CD14-positive monocyte (primary cell): ENCODE results near the gene TXNDC11. TPM values are rescaled to one million over a fixed set of nuclear protein-coding genes. Genes with fewer than 3 reads are reported as not detected.
A peak's percentile ranks its signal among the peaks of the same experiment; 100 is the strongest.

Experiments
- DNase-seq, 3 donors: peaks; one replicate each; pipeline ENCODE4 v3.0.0-alpha.2; 2011 to 2022
- H2AFZ ChIP-seq: 2 replicates; pipeline ENCODE4 v1.6.0; 2012; ENCODE audit warnings: mild to moderate bottlenecking, low read depth, low read length, inconsistent platforms; ENCODE audit not compliant: insufficient read depth, poor library complexity, severe bottlenecking
- H3K27ac ChIP-seq, 2 donors: 1 replicate in 1 of 2; 2 replicates in 1 of 2; pipeline ENCODE4 v1.5.1; 2012 to 2013; ENCODE audit warnings: low read length in 2 of 2, control low read depth in 1 of 2, inconsistent platforms in 1 of 2, low read depth in 1 of 2, mild to moderate bottlenecking in 1 of 2
- H3K27me3 ChIP-seq, 2 donors: one replicate each; pipeline versions ENCODE4 v1.6.0 to v1.6.1; 2011 to 2013; ENCODE audit warnings: low read length in 2 of 2; ENCODE audit not compliant: control insufficient read depth in 2 of 2, insufficient read depth in 2 of 2
- H3K36me3 ChIP-seq, 2 donors: replicated peaks in 1 of 2; 1 replicate in 1 of 2; 2 replicates in 1 of 2; pipeline versions ENCODE4 v1.5.1 to v1.6.1; 2012 to 2013; ENCODE audit warnings: low read length in 2 of 2, control low read depth in 1 of 2, inconsistent platforms in 1 of 2, mild to moderate bottlenecking in 1 of 2; ENCODE audit not compliant: insufficient read depth in 2 of 2, control insufficient read depth in 1 of 2
- H3K4me1 ChIP-seq, 2 donors: 1 replicate in 1 of 2; 2 replicates in 1 of 2; pipeline versions ENCODE4 v1.5.1 to v1.6.1; 2012 to 2013; ENCODE audit warnings: low read length in 2 of 2, control low read depth in 1 of 2, inconsistent platforms in 1 of 2, mild to moderate bottlenecking in 1 of 2, moderate library complexity in 1 of 2; ENCODE audit not compliant: insufficient read depth in 2 of 2, control insufficient read depth in 1 of 2
- H3K4me2 ChIP-seq: replicated peaks from 2 replicates; pipeline ENCODE3; 2012; ENCODE audit warnings: low read length, moderate library complexity, mild to moderate bottlenecking; ENCODE audit not compliant: poor library complexity, severe bottlenecking; ENCODE audit errors: extremely low read depth
- H3K4me3 ChIP-seq, 3 experiments: fragments of 200-600 bp in 1 of 3; sonication (generic) in 1 of 3; replicated peaks in 1 of 3; 1 replicate in 2 of 3; 2 replicates in 1 of 3; pipeline ENCODE4 v1.5.1; 2011 to 2013; ENCODE audit warnings: low read length in 3 of 3, mild to moderate bottlenecking in 3 of 3, control low read depth in 2 of 3, low read depth in 2 of 3, inconsistent platforms in 1 of 3, moderate library complexity in 1 of 3
- H3K79me2 ChIP-seq: 2 replicates; pipeline ENCODE4 v1.6.0; 2012; ENCODE audit warnings: mild to moderate bottlenecking, control low read depth, inconsistent platforms, low read length, moderate library complexity; ENCODE audit not compliant: insufficient read depth
- H3K9ac ChIP-seq: 2 replicates; pipeline ENCODE4 v1.6.0; 2017; ENCODE audit warnings: low read length, mild to moderate bottlenecking; ENCODE audit not compliant: insufficient read depth, poor library complexity, severe bottlenecking
- H3K9me3 ChIP-seq, 2 donors: replicated peaks in 1 of 2; 1 replicate in 1 of 2; 2 replicates in 1 of 2; pipeline versions ENCODE4 v1.5.1 to v1.6.1; 2012 to 2013; ENCODE audit warnings: low read length in 2 of 2, control low read depth in 1 of 2; ENCODE audit not compliant: control insufficient read depth in 1 of 2, insufficient read depth in 1 of 2
- H4K20me1 ChIP-seq: 2 replicates; pipeline ENCODE4 v1.6.0; 2012; ENCODE audit warnings: mild to moderate bottlenecking, low read length, control low read depth, moderate library complexity; ENCODE audit not compliant: insufficient read depth
- H3K27ac Mint-ChIP-seq, 7 donors: one replicate each; pipeline ENCODE4 v1.8.0; 2020; ENCODE audit warnings: mild to moderate bottlenecking in 7 of 7, mixed read lengths in 7 of 7, moderate library complexity in 6 of 7, inconsistent platforms in 2 of 7
- H3K27me3 Mint-ChIP-seq, 3 donors: one replicate each; pipeline ENCODE4 v1.8.0; 2021 to 2022; ENCODE audit warnings: low read depth in 3 of 3, mild to moderate bottlenecking in 3 of 3, mixed read lengths in 3 of 3, moderate library complexity in 3 of 3, inconsistent platforms in 1 of 3
- H3K36me3 Mint-ChIP-seq, 2 donors: one replicate each; pipeline ENCODE4 v1.8.0; 2020; ENCODE audit warnings: mixed read lengths in 2 of 2, inconsistent platforms in 1 of 2, mild to moderate bottlenecking in 1 of 2
- H3K4me1 Mint-ChIP-seq: one replicate; pipeline ENCODE4 v1.8.0; 2020; ENCODE audit warnings: mild to moderate bottlenecking, mixed read lengths
- H3K4me3 Mint-ChIP-seq, 2 donors: one replicate each; pipeline ENCODE4 v1.8.0; 2020; ENCODE audit warnings: mild to moderate bottlenecking in 2 of 2, mixed read lengths in 2 of 2, moderate library complexity in 1 of 2
- H3K9me3 Mint-ChIP-seq, 7 donors: one replicate each; pipeline ENCODE4 v1.8.0; 2020 to 2022; ENCODE audit warnings: mixed read lengths in 7 of 7, mild to moderate bottlenecking in 6 of 7, moderate library complexity in 6 of 7, inconsistent platforms in 2 of 7
- WGBS: methylation state at CpG from one replicate; pipeline ENCODE4 v1.1.5; 2013; ENCODE audit warnings: missing lambda C conversion rate; ENCODE audit not compliant: insufficient coverage; 5-methylcytosine and 5-hydroxymethylcytosine counted together
- intact Hi-C, 2 donors: fragments of 100-400 bp; cut with micrococcal nuclease; formaldehyde crosslinking; loops; one replicate each; pipeline versions ENCODE4 v1.15.0 to v1.15.1; 2023
- polyA minus RNA-seq: library from RNA; depleted of rRNA, polyadenylated mRNA; stranded (reverse); fragments of >200 nt; gene quantifications from 2 replicates; pipeline ENCODE4 v1.2.3, GENCODE V29; 2012
- polyA plus RNA-seq, 3 donors: library from polyadenylated mRNA; depleted of rRNA in 1 of 3; unstranded in 2 of 3; stranded (reverse) in 1 of 3; fragments of 300-500 nt in 2 of 3; fragments of >200 nt in 1 of 3; fragmentation: Illumina TruSeq in 2 of 3; gene quantifications; 1 replicate in 2 of 3; 2 replicates in 1 of 3; pipeline ENCODE4 v1.2.3, GENCODE V29; 2012 to 2021
- total RNA-seq, 12 experiments: library from RNA in 1 of 12; stranded (reverse) in 1 of 12; fragments of 120-200 nt in 1 of 12; gene quantifications; one replicate each; pipeline ENCODE4 v1.2.4 and lab custom pipeline; 2013 to 2026; ENCODE audit warnings: mixed read lengths in 6 of 12, inconsistent platforms in 1 of 12
- TF ChIP-seq, protein P1 (sequence below): fragments of 200-600 bp; IDR thresholded peaks from one replicate; pipeline ENCODE4 v1.8.0; 2022; ENCODE audit warnings: antibody characterized with exemption, mild to moderate bottlenecking

Gene TXNDC11
- 46.0 TPM for total RNA-seq (2013)
- polyA plus RNA-seq (10 to 100 TPM; 32.9 to 60.0 (median 40.6) TPM), polyA minus RNA-seq (39.3 and 50.7 TPM in 2 replicates), total RNA-seq (lab: John Stamatoyannopoulos, UW) (47.4 to 227 (median 174) reads per million in 11 experiments)

DNA sequence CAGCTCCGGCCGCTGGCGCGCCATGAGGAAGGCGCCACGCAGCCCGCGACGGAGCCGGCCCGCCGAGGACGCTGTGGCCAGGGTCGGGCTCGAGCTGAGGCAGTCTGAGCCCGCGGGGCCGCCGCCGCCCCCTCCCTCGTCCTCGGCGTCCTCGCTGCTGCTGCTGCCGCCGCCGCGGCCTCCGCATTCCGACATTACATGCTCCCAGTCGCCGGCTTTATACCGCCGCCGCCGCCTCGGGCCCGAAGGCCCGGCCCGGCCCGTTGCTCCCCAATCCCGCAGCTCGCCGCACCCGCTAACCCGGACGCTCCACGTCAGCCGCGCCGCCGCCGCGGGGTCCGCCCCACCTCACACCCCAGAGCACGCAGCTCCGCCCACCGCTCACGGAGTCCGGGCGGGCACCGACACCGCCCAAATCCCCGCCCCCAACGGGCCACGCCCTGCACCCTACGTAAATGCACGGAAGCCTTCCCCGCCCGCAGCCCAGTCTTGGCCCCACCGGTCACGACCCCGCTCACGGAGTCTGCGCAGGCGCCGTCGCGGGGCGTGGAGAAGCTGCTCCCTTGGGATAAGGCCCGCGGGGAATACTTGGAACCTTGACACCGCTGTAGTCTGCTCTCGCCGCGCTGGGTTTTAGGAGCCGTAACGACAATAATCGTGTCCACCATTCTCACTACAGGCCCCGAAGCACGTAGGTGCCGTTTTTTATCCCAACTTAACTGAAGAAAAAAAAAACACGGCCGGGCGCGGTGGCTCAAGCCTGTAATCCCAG is at the start of gene TXNDC11:
TSS of gene TXNDC11 (minus strand) at position 322 of the 772 bp plus-strand sequence. CDS start at position 195, 127 bp downstream.
- Mint-ChIP-seq H3K27ac (peak within 1 kb of the TSS; percentile 98 to 100 (median 99)), H3K9me3 (no peaks in the 10 kb centered on the region), H3K4me3 (peak within 1 kb of the TSS; percentile 94 to 96), H3K36me3 (peaks cover 17 to 23% of the 10 kb centered on the region in 2 donors), H3K27me3 (peaks cover 0 to 2% (median 0%) of the 10 kb centered on the region in 3 donors), H3K4me1 (peaks cover 54% of the 10 kb centered on the region)
- no peaks in the 10 kb centered on the region for H3K27me3 ChIP-seq
- under 1% methylated on average over 91 of the region's 96 CpGs for WGBS
- H3K4me1 ChIP-seq = peaks cover 39 to 56% of the 10 kb centered on the region in 2 donors
- peak within 1 kb of the TSS; percentile 99 for H3K9ac ChIP-seq
- H3K4me2 ChIP-seq = peak within 1 kb of the TSS; percentile 95
- H3K27ac ChIP-seq = peak within 1 kb of the TSS; percentile 99 to 100
- no peaks in the 10 kb centered on the region for H3K9me3 ChIP-seq
- TF ChIP-seq, protein P1, sequence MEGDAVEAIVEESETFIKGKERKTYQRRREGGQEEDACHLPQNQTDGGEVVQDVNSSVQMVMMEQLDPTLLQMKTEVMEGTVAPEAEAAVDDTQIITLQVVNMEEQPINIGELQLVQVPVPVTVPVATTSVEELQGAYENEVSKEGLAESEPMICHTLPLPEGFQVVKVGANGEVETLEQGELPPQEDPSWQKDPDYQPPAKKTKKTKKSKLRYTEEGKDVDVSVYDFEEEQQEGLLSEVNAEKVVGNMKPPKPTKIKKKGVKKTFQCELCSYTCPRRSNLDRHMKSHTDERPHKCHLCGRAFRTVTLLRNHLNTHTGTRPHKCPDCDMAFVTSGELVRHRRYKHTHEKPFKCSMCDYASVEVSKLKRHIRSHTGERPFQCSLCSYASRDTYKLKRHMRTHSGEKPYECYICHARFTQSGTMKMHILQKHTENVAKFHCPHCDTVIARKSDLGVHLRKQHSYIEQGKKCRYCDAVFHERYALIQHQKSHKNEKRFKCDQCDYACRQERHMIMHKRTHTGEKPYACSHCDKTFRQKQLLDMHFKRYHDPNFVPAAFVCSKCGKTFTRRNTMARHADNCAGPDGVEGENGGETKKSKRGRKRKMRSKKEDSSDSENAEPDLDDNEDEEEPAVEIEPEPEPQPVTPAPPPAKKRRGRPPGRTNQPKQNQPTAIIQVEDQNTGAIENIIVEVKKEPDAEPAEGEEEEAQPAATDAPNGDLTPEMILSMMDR = no peak
- no peak within 1 kb of the TSS for H2AFZ ChIP-seq
- H4K20me1 ChIP-seq = peaks cover 40% of the 10 kb centered on the region
- peak; percentile 97 to 99 (median 99) for DNase-seq
- peak within 1 kb of the TSS; percentile 96 to 99 (median 98) for H3K4me3 ChIP-seq
- peaks cover 2 to 21% of the 10 kb centered on the region in 2 donors for H3K36me3 ChIP-seq
- H3K79me2 ChIP-seq = peaks cover 47% of the 10 kb centered on the region
- intact Hi-C loops = loop anchor here (5.0 kb wide), 4 partner anchors 35 to 110 kb away; partner anchors contain the start of genes ZC3H7A (in 2 of the 2) and RSL1D1 (in 1 of the 2)

GRCh38 chr16:11791144-11791828 is 48.6 kb upstream of the TXNDC11 start:
- no peak overlapping the region for H3K4me3 Mint-ChIP-seq
- H3K9ac ChIP-seq = no peak overlapping the region
- peak overlapping the region; percentile 4 to 78 (median 26) for H3K27ac Mint-ChIP-seq
- H4K20me1 ChIP-seq = peaks cover 98% of the 10 kb centered on the region
- H3K27me3 ChIP-seq = no peaks in the 10 kb centered on the region
- no peaks in the 10 kb centered on the region for H3K9me3 Mint-ChIP-seq
- no peak overlapping the region for H3K4me2 ChIP-seq
- peaks cover 100% of the 10 kb centered on the region for H3K79me2 ChIP-seq
- TF ChIP-seq, protein P1 = no peak
- H3K27me3 Mint-ChIP-seq = peaks cover 0 to 1% (median 0%) of the 10 kb centered on the region in 3 donors
- H3K36me3 ChIP-seq = peaks cover 8 to 55% of the 10 kb centered on the region in 2 donors
- WGBS = 79% methylated on average over 3 of the region's 8 CpGs
- no peak for DNase-seq
- peak overlapping the region in 1 of 2 donors; percentile 39 for H3K27ac ChIP-seq
- H2AFZ ChIP-seq = no peak overlapping the region
- no peak overlapping the region for H3K4me3 ChIP-seq
- peaks cover 18 to 33% of the 10 kb centered on the region in 2 donors for H3K4me1 ChIP-seq
- peaks cover 57% of the 10 kb centered on the region for H3K4me1 Mint-ChIP-seq
- peaks cover 30 to 44% of the 10 kb centered on the region in 2 donors for H3K36me3 Mint-ChIP-seq
- no peaks in the 10 kb centered on the region for H3K9me3 ChIP-seq
- intact Hi-C loops = no loop called here
